Prostate gland (tissue), 2 donors: Measurements from ENCODE around the gene TOR1B.

ENCODE experiments used
- CTCF ChIP-seq, 4 experiments: fragments of 200-600 bp in 2 of 4; fragments of 450-650 bp in 2 of 4; sonication (generic) in 2 of 4; IDR thresholded peaks; 1 replicate in 3 of 4; 2 replicates in 1 of 4; pipeline ENCODE4 v1.5.1; 2016 to 2019; ENCODE audit warnings: antibody characterized with exemption in 4 of 4, mild to moderate bottlenecking in 2 of 4, moderate library complexity in 2 of 4
- POLR2A ChIP-seq: fragments of 450-650 bp; IDR thresholded peaks from one replicate; pipeline ENCODE4 v1.6.1; 2016; ENCODE audit warnings: antibody characterized with exemption, mild to moderate bottlenecking
- POLR2AphosphoS5 ChIP-seq: sonication (generic); formaldehyde crosslinking; IDR thresholded peaks from one replicate; pipeline ENCODE4 v1.6.1; 2017; ENCODE audit warnings: antibody characterized with exemption

GRCh38 chr9:129783516-129784361 lies 19.2 kb upstream of the TOR1B start:
- peak; percentile 71 for TF ChIP-seq POLR2AphosphoS5
- peak; percentile 82 to 92 (median 86) for TF ChIP-seq CTCF (IDR thresholded peaks at IDR 0.05)
- no peak for TF ChIP-seq POLR2A
